ENCODE results near the gene TMEM132C. TPM values are rescaled to one million over a fixed set of nuclear protein-coding genes. Genes with fewer than 3 reads are reported as not detected.

The TMEM132C gene
- total RNA-seq, 1 experiment from 2014 or later: not detected

- no peak overlapping the region for H3K27ac Mint-ChIP-seq (ENCODE audit: low read depth, unreplicated experiment)
- H3K9me3 Mint-ChIP-seq (ENCODE audit: unreplicated experiment): peaks cover 20% of the 10 kb centered on the region
- H3K36me3 Mint-ChIP-seq (ENCODE audit: insufficient read depth, unreplicated experiment): peaks cover 5% of the 10 kb centered on the region
- TF ChIP-seq, protein P1, sequence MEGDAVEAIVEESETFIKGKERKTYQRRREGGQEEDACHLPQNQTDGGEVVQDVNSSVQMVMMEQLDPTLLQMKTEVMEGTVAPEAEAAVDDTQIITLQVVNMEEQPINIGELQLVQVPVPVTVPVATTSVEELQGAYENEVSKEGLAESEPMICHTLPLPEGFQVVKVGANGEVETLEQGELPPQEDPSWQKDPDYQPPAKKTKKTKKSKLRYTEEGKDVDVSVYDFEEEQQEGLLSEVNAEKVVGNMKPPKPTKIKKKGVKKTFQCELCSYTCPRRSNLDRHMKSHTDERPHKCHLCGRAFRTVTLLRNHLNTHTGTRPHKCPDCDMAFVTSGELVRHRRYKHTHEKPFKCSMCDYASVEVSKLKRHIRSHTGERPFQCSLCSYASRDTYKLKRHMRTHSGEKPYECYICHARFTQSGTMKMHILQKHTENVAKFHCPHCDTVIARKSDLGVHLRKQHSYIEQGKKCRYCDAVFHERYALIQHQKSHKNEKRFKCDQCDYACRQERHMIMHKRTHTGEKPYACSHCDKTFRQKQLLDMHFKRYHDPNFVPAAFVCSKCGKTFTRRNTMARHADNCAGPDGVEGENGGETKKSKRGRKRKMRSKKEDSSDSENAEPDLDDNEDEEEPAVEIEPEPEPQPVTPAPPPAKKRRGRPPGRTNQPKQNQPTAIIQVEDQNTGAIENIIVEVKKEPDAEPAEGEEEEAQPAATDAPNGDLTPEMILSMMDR (IDR thresholded peaks at IDR 0.05; ENCODE audit: unreplicated experiment): no peak
- BruUV-seq (replicated peaks): no TSS peak
- no peak for DNase-seq (ENCODE audit: unreplicated experiment)
- H3K4me1 Mint-ChIP-seq (ENCODE audit: insufficient read depth, unreplicated experiment): no peaks in the 10 kb centered on the region
- no peaks in the 10 kb centered on the region for H3K27me3 Mint-ChIP-seq (ENCODE audit: insufficient read depth, unreplicated experiment)
- no peak overlapping the region for H3K4me3 Mint-ChIP-seq (ENCODE audit: unreplicated experiment)
- CTCF ChIA-PET: no interaction called here
- POLR2A ChIA-PET: no interaction called here
- intact Hi-C loops (cut with micrococcal nuclease): no loop called here
These were observed 290.3 kb downstream of the TMEM132C start for GRCh38 chr12:128557231-128557630.

GRCh38 chr12:128564956-128565355 is 298.0 kb downstream of the TMEM132C start:
- Mint-ChIP-seq H3K27me3 (ENCODE audit: insufficient read depth, unreplicated experiment) (no peaks in the 10 kb centered on the region), H3K27ac (ENCODE audit: low read depth, unreplicated experiment) (no peak overlapping the region), H3K36me3 (ENCODE audit: insufficient read depth, unreplicated experiment) (peaks cover 5% of the 10 kb centered on the region), H3K4me1 (ENCODE audit: insufficient read depth, unreplicated experiment) (no peaks in the 10 kb centered on the region), H3K9me3 (ENCODE audit: unreplicated experiment) (peaks cover 15% of the 10 kb centered on the region), H3K4me3 (ENCODE audit: unreplicated experiment) (no peak overlapping the region)
- CTCF ChIA-PET: interaction anchor here (0.6 kb wide), 1 partner anchor 305 kb away, joined by 3 read pairs; no protein-coding TSS in a partner anchor
- TF ChIP-seq, protein P1 (IDR thresholded peaks at IDR 0.05; ENCODE audit: unreplicated experiment): no peak
- no peak for DNase-seq (ENCODE audit: unreplicated experiment)
- intact Hi-C loops (cut with micrococcal nuclease): no loop called here
- no TSS peak for BruUV-seq (replicated peaks)
- POLR2A ChIA-PET: no interaction called here

DNA sequence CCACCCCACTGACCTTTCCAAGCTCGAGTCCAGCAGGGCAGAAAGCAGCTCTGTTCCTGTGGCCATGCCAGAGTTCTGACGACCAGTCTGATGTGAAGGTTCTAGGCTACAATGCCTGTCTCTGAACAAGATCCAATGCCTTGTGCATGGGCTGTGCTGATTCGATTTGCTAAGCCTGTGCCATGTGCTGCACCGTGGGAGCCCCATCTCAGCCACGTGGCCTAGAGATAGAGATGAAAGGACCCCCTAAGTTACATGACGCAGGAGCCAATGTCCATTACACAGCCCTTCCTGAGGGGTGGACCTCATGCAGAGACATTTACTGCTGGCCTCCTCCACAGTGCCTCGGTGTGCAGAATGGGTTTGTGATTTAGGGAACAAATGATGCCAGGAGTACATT is 300.8 kb downstream of the TMEM132C start:
- Mint-ChIP-seq H3K9me3 (ENCODE audit: unreplicated experiment) (peaks cover 18% of the 10 kb centered on the region), H3K4me1 (ENCODE audit: insufficient read depth, unreplicated experiment) (no peaks in the 10 kb centered on the region), H3K27me3 (ENCODE audit: insufficient read depth, unreplicated experiment) (no peaks in the 10 kb centered on the region), H3K4me3 (ENCODE audit: unreplicated experiment) (no peak overlapping the region), H3K27ac (ENCODE audit: low read depth, unreplicated experiment) (no peak overlapping the region), H3K36me3 (ENCODE audit: insufficient read depth, unreplicated experiment) (no peaks in the 10 kb centered on the region)
- TF ChIP-seq, protein P1 (IDR thresholded peaks at IDR 0.05; ENCODE audit: unreplicated experiment): no peak
- DNase-seq (ENCODE audit: unreplicated experiment): no peak
- intact Hi-C loops (cut with micrococcal nuclease): no loop called here
- CTCF ChIA-PET: no interaction called here
- no TSS peak for BruUV-seq (replicated peaks)
- POLR2A ChIA-PET: no interaction called here

DNA sequence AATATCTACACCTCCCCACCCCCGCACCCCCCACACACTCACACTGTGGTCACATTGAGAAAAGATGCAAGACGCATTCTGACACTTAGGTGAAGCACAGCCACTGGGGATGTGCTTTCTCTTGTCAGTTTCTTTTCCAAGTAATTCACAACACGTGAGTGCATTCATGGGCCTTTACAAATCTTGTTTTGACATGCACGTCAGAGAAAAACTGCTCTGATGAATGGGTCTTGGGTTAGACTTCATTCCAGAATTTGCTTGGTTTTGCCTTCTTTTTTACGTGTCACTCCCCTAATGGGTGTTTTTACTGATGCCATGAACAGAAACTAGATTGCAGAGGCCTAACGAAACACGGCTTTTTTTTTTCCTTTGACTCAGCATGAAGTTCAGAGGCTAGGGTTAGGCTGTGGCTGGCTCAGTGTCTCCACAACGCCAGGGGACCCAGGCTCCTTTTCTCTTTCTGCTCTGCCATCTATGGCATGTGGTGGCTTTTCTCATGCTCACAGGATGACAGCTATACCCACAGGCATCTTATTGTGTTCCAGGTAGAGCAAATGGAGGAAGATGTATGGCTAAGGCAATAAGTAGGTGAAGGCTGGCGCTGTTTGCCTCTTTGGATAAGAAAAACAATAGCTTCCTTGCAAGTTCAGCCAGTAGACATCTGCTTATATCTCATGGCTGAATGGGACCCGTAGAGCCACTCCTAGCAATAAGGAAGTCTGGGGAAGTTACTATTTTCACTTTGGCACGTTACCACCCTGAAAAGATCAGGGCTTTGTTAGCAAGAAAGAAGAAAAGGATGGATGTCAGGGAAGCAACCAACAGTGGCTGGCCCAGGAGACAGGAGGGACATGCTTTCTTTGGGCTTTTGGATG is 303.5 kb downstream of the TMEM132C start:
- intact Hi-C loops (cut with micrococcal nuclease): no loop called here
- POLR2A ChIA-PET: no interaction called here
- Mint-ChIP-seq H3K27ac (ENCODE audit: low read depth, unreplicated experiment) (no peak overlapping the region), H3K9me3 (ENCODE audit: unreplicated experiment) (peaks cover 18% of the 10 kb centered on the region), H3K27me3 (ENCODE audit: insufficient read depth, unreplicated experiment) (no peaks in the 10 kb centered on the region), H3K4me3 (ENCODE audit: unreplicated experiment) (no peak overlapping the region), H3K36me3 (ENCODE audit: insufficient read depth, unreplicated experiment) (no peaks in the 10 kb centered on the region), H3K4me1 (ENCODE audit: insufficient read depth, unreplicated experiment) (no peaks in the 10 kb centered on the region)
- CTCF ChIA-PET: no interaction called here
- no peak for DNase-seq (ENCODE audit: unreplicated experiment)
- TF ChIP-seq, protein P1 (IDR thresholded peaks at IDR 0.05; ENCODE audit: unreplicated experiment): no peak
- BruUV-seq (replicated peaks): no TSS peak
